PC-3 (cell line): ENCODE results near the gene CMPK1. TPM values are rescaled to one million over a fixed set of nuclear protein-coding genes. Genes with fewer than 3 reads are reported as not detected.

ENCODE experiments used
- ATAC-seq: fragments of 200-7000 bp; cut with Tn5 transposase; 2 replicates; pipeline ENCODE4 v1.9.1; 2020; ENCODE audit warnings: mild to moderate bottlenecking, moderate library complexity
- BruUV-seq: library from RNA; stranded (reverse); fragments of 400-500 nt; replicated peaks from 2 replicates; lab custom pipeline; 2021; lab: Mats Ljungman, UMichigan
- CTCF ChIA-PET: fragments of 300-600 bp; sonication (Branson Sonifier 250); formaldehyde crosslinking; loops from one replicate; lab custom pipeline; 2022; ENCODE audit warnings: antibody characterized with exemption; lab: Charles Lee
- POLR2A ChIA-PET: fragments of 300-600 bp; sonication (Branson Sonifier 250); formaldehyde crosslinking; loops from one replicate; lab custom pipeline; 2022; ENCODE audit warnings: antibody characterized with exemption; ENCODE audit not compliant: unreplicated experiment; lab: Charles Lee
- DNase-seq: peaks from one replicate; pipeline ENCODE4 v3.0.0-alpha.2; 2015
- H2AFZ ChIP-seq: fragments of 300-600 bp; sonication (generic); 2 replicates; pipeline ENCODE4 v1.6.0; 2016; ENCODE audit warnings: antibody characterized with exemption, low read length
- H3F3A ChIP-seq: fragments of 300-600 bp; sonication (generic); one replicate; pipeline ENCODE4 v1.6.0; 2017; ENCODE audit warnings: antibody characterized with exemption, low read length, control low read depth, mild to moderate bottlenecking; ENCODE audit not compliant: unreplicated experiment
- H3K27ac ChIP-seq: fragments of 300-600 bp; sonication (generic); 2 replicates; pipeline ENCODE4 v1.5.1; 2016; ENCODE audit warnings: mild to moderate bottlenecking, low read length
- H3K27me3 ChIP-seq: fragments of 300-600 bp; sonication (generic); 2 replicates; pipeline ENCODE4 v1.6.1; 2016; ENCODE audit warnings: low read length, mixed read lengths
- H3K36me3 ChIP-seq: fragments of 300-600 bp; sonication (generic); 2 replicates; pipeline ENCODE4 v1.6.1; 2016; ENCODE audit warnings: low read depth, mixed run types, low read length, mixed read lengths
- H3K4me1 ChIP-seq: fragments of 300-600 bp; sonication (generic); 2 replicates; pipeline ENCODE4 v1.5.1; 2016; ENCODE audit warnings: low read length; ENCODE audit not compliant: insufficient read depth
- H3K4me2 ChIP-seq: fragments of 300-600 bp; sonication (generic); 2 replicates; pipeline ENCODE4 v1.6.0; 2016; ENCODE audit warnings: low read length
- H3K4me3 ChIP-seq: fragments of 300-600 bp; sonication (generic); 2 replicates; pipeline ENCODE4 v1.5.1; 2016; ENCODE audit warnings: mild to moderate bottlenecking, low read length, mixed read lengths
- H3K79me2 ChIP-seq: fragments of 300-600 bp; sonication (generic); 2 replicates; pipeline ENCODE4 v1.6.1; 2017; ENCODE audit warnings: low read length, mixed read lengths
- H3K9ac ChIP-seq: fragments of 300-600 bp; sonication (generic); 2 replicates; pipeline ENCODE4 v1.6.0; 2016; ENCODE audit warnings: mild to moderate bottlenecking, low read length
- H3K9me2 ChIP-seq: fragments of 300-600 bp; sonication (generic); replicated peaks from 2 replicates; pipeline ENCODE4 v1.6.1; 2016; ENCODE audit warnings: mixed run types, low read length, mixed read lengths
- H3K9me3 ChIP-seq: fragments of 300-600 bp; sonication (generic); 2 replicates; pipeline ENCODE4 v1.6.1; 2016; ENCODE audit warnings: low read length, mixed read lengths
- H4K20me1 ChIP-seq: fragments of 300-600 bp; sonication (generic); 2 replicates; pipeline ENCODE4 v1.6.1; 2016; ENCODE audit warnings: low read length, mixed read lengths
- EZH2 ChIP-seq: fragments of 300-600 bp; sonication (generic); IDR thresholded peaks from one replicate; pipeline ENCODE4 v1.6.1; 2017; ENCODE audit warnings: antibody characterized with exemption, mild to moderate bottlenecking, low read length; ENCODE audit not compliant: unreplicated experiment
- EZH2phosphoT487 ChIP-seq: fragments of 300-600 bp; sonication (generic); IDR thresholded peaks from 2 replicates; pipeline ENCODE4 v1.6.1; 2018; ENCODE audit warnings: mild to moderate bottlenecking, antibody characterized with exemption, low read length, borderline replicate concordance
- intact Hi-C: fragments of 100-400 bp; cut with micrococcal nuclease; formaldehyde crosslinking; loops from 2 replicates; pipeline ENCODE4 v1.9.0; 2023
- total RNA-seq: library from RNA; depleted of rRNA; stranded (reverse); fragments of >200 nt; gene quantifications from 2 replicates; pipeline ENCODE4 v1.2.3, GENCODE V29; 2014
- TF ChIP-seq, protein P1 (sequence below): fragments of 300-600 bp; sonication (generic); conservative IDR thresholded peaks from 2 replicates; pipeline ENCODE4 v1.5.1; 2017; ENCODE audit warnings: antibody characterized with exemption, low read depth, mild to moderate bottlenecking, low read length

The CMPK1 gene
- total RNA-seq, 1 experiment from 2014 or later = 86.2 TPM

DNA sequence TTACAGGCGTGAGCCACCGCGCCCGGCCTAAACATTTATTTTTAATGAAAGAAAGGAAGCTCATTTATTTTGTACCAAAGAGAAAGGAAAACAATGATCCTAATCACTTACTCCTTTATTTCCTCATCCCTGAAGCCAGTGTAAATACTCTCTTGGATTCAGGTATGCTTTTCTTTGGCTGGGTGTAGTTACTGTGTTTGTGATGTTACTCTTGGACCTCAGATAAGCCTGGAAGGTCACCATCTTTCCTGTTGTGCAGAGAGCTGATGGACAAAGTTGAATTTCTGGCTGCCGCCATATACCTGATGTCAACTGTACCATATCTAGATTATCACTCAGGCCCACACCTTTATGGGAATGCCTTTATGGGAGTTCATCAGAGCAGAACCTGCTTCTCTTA lies 47.1 kb downstream of the CMPK1 start:
- H4K20me1 ChIP-seq = no peaks in the 10 kb centered on the region

DNA sequence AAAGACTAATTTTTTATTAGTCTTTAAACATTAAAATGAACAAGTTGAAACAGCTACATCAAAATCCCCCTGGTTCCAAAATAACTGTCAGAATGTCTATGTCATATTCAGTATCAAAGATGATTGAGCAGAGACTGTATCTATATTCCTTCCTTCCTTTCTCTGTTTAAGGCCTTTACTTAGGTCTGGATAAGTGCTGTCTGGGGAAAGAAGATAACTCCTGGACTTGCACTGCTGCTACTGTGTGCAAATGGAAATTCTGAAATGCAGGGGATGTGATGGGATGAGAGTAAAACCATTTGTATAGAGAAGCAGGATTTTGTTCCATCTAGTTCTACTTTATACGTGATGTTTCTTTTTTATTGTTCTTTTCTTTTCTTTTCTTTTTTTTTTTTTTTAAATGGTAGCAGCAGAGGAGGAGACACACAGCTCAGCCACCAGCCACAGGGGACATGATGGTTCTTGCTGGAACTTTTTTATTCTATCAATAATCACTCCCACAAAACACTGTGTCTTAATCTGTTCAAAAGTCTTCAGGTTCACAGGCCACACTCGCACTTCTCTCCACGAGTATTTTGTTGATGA lies 48.9 kb downstream of the CMPK1 start:
- Histone ChIP-seq H3K27me3 (no peaks in the 10 kb centered on the region), H3K79me2 (no peaks in the 10 kb centered on the region), H3K9ac (no peak overlapping the region), H3K9me2 (no peaks in the 10 kb centered on the region), H3K4me1 (no peaks in the 10 kb centered on the region), H4K20me1 (no peaks in the 10 kb centered on the region), H3K4me3 (no peak overlapping the region), H3K27ac (no peak overlapping the region), H3F3A (no peaks in the 10 kb centered on the region), H2AFZ (no peak overlapping the region), H3K36me3 (peaks cover 21% of the 10 kb centered on the region), H3K9me3 (no peaks in the 10 kb centered on the region), H3K4me2 (no peak overlapping the region)
- POLR2A ChIA-PET = no interaction called here
- intact Hi-C loops = no loop called here
- DNase-seq = no peak
- TF ChIP-seq EZH2 (no peak), EZH2phosphoT487 (no peak)
- TF ChIP-seq, protein P1, sequence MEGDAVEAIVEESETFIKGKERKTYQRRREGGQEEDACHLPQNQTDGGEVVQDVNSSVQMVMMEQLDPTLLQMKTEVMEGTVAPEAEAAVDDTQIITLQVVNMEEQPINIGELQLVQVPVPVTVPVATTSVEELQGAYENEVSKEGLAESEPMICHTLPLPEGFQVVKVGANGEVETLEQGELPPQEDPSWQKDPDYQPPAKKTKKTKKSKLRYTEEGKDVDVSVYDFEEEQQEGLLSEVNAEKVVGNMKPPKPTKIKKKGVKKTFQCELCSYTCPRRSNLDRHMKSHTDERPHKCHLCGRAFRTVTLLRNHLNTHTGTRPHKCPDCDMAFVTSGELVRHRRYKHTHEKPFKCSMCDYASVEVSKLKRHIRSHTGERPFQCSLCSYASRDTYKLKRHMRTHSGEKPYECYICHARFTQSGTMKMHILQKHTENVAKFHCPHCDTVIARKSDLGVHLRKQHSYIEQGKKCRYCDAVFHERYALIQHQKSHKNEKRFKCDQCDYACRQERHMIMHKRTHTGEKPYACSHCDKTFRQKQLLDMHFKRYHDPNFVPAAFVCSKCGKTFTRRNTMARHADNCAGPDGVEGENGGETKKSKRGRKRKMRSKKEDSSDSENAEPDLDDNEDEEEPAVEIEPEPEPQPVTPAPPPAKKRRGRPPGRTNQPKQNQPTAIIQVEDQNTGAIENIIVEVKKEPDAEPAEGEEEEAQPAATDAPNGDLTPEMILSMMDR = no peak
- no TSS peak for BruUV-seq
- no peak for ATAC-seq
- CTCF ChIA-PET = no interaction called here

More for the DNA sequence above, 47.1 kb downstream of the CMPK1 start:
- Histone ChIP-seq H3K4me3 (no peak overlapping the region), H3K9ac (no peak overlapping the region), H3K4me2 (no peak overlapping the region), H3K36me3 (peaks cover 22% of the 10 kb centered on the region), H3K79me2 (no peaks in the 10 kb centered on the region), H3F3A (no peaks in the 10 kb centered on the region), H3K27me3 (no peaks in the 10 kb centered on the region), H3K27ac (no peak overlapping the region), H3K4me1 (no peaks in the 10 kb centered on the region), H3K9me3 (no peaks in the 10 kb centered on the region), H2AFZ (no peak overlapping the region), H3K9me2 (no peaks in the 10 kb centered on the region)
- no peak for DNase-seq
- CTCF ChIA-PET = no interaction called here
- no TSS peak for BruUV-seq
- POLR2A ChIA-PET = no interaction called here
- ATAC-seq = no peak
- TF ChIP-seq EZH2phosphoT487 = no peak
- TF ChIP-seq, protein P1 = no peak
- TF ChIP-seq EZH2 = no peak
- intact Hi-C loops = no loop called here

DNA sequence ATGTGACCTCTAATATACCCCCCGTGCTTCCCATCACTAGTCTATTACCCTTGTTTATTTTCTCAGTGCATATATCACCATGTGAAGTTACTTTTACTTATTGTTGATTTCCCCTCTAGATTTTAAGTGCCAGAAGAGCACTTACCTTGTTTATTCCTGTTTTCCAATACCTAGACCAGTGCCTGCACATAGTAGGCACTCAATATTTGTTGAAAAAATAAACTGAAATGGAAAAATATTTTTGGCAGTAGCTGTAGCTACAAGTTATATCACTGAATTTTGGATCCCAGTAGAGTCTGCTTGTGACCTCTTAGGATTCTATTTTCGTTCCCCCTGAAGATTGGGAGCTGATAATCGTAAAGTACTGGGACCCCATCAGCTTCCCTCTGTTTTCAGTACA lies 50.5 kb downstream of the CMPK1 start:
- CTCF ChIA-PET = no interaction called here

More for the DNA sequence above, 50.5 kb downstream of the CMPK1 start:
- Histone ChIP-seq H3K79me2 (no peaks in the 10 kb centered on the region), H3K27ac (no peak overlapping the region), H3K4me1 (no peaks in the 10 kb centered on the region), H3K9me2 (no peaks in the 10 kb centered on the region), H3K4me2 (no peak overlapping the region), H3K4me3 (no peak overlapping the region), H3K9ac (no peak overlapping the region), H3K27me3 (no peaks in the 10 kb centered on the region), H4K20me1 (no peaks in the 10 kb centered on the region), H3F3A (no peaks in the 10 kb centered on the region), H3K36me3 (peaks cover 13% of the 10 kb centered on the region), H3K9me3 (no peaks in the 10 kb centered on the region), H2AFZ (no peak overlapping the region)
- intact Hi-C loops = no loop called here
- TF ChIP-seq, protein P1 = no peak
- TF ChIP-seq EZH2 = no peak
- TF ChIP-seq EZH2phosphoT487 = no peak
- DNase-seq (no peak), ATAC-seq (no peak)
- POLR2A ChIA-PET = no interaction called here
- BruUV-seq = no TSS peak
